DMS79 (cell line): ENCODE results near the gene WDR75.
"Not testable (repeated sequence)": the region's sequence is repeated elsewhere in the genome, so short reads cannot be mapped to it uniquely, and the experiment has no call there.

Experiments
- DNase-seq: peaks from one replicate; lab custom pipeline; 2025; lab: John Stamatoyannopoulos, UW

Gene WDR75

DNA sequence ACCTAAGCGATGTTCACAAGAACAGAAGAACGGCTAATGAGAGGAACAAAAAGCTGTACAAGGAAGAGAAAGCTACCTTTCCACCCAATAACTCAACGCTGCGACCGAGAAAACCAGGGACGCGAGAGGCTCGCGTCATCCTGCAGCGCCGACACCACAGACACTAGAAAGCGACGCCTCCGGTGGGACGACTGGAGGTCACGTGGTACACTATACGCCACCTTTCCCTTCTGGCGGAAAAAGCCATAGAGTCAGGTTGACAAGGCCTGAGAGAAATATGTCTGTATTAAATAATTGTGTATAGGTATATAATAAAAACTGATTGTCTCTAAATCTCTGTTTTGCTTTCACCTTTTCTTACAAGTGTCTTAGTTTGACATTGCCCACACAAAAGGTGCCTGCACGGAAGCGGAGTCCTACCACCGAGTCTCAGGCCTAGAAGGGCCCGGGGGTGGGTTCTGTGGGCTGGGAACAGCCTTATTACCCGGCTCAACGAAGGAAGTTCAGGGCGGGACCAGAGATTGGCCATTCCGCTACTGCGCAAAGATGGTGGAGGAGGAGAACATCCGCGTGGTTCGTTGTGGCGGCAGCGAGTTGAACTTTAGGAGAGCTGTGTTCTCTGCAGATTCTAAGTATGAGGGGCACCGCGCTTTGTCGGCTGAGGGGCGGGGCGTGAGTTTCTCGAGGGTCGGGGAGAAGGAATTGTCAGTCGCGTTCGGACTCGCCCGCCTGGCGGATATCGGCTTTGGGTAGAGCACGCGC lies at the start of gene WDR75:
TSS of gene WDR75 (plus strand) at position 528 of the 762 bp plus-strand sequence. CDS start at position 547, 19 bp downstream.
- peak; percentile 79 for DNase-seq

DNA sequence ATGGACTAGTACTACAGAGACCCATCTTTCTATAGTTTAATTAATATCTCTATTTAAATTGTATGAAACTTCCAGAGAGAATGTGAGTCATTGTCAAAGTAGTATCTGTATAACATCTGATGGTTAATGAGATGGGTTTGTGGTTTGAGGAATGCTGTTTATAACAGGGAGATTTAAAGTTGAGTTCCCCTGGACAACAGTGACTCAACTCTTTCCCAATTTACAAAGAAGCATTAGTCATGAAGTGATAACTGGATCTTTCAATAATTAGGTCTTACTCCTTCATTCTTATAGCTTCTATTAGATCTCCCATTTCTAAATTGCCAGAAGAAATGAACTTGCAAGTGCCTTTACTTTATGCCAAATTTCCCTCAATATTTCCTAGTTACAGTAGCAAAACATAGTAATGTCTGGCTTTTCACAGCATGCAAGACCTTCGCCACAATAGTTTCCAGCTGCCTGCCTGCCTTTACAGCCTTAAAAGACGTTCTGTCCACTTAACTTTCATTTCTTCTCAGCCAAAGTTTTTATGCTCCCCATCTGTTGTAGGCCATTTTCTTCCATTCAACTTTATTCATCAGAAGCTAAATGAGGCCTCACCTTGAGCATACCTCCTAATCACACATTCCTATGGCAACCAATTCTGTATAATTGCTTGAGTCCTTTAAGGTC lies 47.7 kb upstream of the WDR75 start:
- no peak for DNase-seq

DNA sequence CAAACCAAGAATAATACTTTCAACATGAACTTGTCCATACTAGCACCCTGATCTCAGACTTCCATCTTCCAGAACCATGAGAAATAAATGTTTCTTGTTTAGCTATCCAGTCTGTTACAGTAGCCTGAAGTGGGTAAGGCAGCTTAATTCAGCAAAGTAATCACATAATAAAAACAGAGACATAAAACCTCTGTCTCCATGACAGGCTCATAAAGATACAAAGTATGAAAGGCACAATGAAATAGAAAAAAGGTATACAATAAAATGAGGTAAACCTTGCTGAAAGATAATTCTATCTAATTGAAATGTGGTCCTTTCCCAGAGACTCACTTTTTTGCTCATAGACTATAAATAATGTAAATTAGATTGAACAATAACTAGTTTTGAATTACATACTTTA lies 46.7 kb upstream of the WDR75 start:
- DNase-seq = no peak

DNA sequence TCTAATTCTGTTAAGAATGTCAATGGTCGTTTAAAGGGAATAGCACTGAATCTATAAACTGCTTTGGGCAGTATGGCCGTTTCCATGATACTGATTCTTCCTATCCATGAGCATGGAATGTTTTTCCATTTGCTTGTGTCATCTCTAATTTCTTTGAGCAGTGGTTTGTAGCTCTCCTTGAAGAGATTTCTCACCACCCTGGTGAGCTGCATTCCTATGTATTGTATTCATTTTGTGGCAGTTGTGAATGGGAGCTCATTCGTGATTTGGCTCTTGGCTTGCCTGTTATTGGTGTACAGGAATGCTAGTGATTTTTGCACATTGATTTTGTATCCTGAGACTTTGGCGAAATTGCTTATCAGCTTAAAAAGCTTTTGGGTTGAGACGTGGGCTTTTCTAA lies 38.3 kb upstream of the WDR75 start:
- no peak for DNase-seq

DNA sequence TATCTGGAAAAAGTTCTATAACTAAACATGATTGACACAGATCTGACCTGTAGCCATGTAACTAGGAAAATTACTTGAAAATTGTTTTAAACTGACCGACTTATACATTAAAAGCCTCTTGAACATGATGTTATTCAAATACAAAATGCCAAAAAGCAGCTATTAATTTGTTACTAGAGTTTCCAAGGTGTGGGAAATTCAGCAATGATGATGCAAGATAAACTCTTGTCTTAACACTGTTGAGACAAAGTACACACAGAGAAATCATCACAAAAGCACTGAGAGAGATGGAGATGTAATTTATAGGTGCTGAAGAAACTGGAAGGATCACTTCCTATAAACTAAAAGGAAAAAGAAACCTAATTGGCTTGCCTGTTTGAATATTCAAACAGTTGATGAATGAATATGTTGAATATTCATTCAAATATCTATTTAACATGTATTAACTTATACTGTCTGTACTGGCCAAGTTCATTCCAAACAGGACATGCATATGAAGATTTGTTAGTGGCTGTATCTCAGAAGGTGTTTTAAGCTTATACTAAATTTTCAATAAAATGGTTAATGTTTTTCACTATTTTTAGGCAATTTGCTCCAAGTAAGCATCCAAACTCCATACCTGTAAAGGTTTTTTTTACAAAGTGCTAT lies 34.6 kb upstream of the WDR75 start:
- DNase-seq = no peak

DNA sequence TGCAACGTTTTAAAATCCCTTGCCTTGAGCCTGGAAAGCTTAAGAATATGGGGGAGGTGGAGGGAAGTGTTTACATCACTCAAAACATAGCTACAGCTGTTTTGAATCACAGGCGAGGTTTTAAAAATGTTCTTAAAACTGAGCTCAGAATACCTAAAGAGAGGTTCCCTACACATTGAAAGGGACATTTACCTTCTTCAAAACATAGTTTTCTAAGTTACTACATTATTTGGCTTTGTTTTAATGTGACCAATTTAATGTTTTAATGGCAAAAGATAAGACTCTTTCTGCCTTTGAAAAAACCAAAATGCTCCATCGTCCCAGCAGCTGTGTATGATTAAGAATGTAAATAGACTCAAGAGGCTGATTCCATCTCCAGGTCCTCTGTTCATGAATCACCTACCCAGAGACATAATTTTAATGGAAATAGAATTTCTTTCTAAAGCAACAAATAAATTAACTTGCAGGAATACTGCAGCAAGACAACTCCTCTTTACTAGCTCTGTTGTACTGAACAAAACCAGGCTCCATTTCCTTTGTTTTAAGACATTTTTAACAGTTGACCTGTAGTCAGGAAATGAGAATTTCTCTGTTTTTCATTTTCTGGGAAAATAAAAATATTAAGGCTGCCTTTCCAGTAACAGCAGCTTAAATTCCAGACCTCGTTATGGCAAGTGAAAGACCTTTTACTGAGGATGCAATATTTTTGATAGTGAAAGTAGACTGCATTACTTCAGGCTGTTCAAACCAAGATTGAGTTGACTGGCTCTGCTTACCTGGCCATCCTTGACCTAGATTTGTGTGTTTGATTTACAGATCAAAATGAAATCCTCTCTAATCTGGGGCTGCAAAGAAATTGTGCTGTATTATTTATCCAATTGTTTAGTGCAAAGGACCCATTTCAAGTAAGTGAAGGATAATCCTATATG lies 33.7 kb upstream of the WDR75 start:
- no peak for DNase-seq

DNA sequence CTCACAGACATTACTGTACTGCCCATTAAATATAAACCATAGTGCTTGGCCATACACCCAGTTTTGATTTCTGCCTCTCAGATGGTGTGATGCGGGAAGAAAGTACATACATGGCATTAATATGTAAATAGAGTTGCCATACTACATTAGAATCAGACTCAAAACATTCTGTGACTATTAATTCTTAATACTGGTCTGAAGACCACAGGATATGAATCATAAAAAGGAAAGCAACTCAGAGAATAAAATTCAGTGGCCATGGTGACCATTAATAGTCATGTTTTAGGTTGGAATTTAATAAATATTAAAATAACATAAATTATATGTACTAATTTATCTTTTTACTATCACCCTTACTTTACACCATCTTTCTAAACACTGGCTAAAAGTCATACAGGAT lies 33.0 kb upstream of the WDR75 start:
- DNase-seq = no peak

DNA sequence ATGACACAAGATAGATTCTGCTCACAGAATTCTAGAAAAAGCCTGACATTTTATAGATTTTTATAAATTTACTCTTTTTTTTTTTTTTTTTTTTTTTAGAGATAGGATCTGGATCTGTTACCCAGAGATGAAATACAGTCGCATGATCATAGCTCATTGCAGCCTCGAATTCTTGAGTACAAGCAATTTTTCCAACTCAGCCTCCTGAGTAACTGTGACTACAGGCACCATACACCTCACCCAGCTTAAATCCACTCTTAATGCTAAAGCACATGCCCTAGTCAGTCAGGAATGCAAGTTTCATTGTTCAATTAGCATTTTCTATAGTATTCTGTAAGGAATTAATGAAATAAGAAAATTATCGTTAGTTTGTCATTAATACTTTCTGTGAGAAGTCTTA lies 32.1 kb upstream of the WDR75 start:
- no peak for DNase-seq

DNA sequence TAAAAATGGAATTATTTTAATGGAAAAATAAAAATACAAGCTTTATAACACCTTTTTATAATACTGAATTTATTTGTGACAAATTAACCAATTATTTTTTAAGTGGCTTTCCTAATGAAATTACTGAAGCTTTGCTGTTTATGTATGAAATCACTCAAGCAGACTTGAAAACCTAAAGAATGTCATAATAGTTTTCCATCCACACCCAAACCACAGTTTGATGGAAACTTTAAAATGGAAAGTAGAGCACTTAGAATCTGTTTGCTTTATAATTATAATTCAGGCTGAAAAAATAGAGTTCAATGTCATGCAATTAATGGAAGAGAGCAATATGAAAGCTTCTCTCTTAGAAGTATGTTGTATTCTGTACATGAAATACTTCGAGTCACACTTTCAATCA lies 31.6 kb upstream of the WDR75 start:
- no peak for DNase-seq

DNA sequence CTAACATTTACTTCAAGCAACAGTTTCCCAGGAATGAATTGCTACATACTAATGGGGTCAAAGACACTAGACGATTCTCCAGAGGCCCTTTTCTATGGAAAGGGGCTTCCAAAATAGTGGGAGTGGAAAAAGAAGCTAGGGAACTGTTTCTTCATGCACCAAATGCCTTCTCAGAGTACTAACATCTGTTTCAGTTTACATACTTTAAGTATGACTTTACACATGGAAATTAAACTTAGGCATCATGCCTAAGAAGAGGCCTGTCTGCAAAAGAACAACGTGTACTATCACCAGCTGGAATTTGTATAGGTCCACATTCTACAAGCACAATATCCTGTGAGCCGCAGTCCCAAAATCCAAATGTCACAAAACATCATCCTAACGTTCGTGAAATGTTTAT lies 29.4 kb upstream of the WDR75 start:
- DNase-seq = no peak

DNA sequence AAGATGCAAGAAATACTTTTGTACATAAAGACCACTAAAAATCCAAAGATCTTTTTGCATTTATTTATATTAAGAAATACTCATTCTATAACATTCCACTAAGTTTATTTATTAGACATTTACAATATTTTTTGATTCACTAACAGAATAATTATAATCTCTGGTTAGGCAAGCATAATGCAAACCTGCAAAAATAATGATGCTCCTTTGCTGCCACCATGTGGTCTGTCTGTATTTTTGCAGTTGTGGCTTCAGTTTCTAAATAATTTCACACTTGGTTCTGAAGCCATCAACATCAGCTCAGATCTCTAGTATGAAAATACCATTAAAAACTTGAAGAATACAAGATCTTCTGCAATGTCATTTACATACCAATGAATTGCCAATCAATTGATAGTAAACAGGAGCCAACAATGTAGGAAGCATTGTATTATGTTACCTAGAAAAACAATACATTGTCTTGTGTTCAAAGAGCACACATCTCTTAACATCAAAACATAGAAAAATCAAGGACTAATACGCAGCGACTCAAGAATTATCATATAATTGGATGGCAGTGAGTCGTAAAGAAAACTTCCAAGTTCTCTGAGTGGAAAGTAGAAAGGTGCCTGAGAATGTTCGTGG lies 28.8 kb upstream of the WDR75 start:
- no peak for DNase-seq

DNA sequence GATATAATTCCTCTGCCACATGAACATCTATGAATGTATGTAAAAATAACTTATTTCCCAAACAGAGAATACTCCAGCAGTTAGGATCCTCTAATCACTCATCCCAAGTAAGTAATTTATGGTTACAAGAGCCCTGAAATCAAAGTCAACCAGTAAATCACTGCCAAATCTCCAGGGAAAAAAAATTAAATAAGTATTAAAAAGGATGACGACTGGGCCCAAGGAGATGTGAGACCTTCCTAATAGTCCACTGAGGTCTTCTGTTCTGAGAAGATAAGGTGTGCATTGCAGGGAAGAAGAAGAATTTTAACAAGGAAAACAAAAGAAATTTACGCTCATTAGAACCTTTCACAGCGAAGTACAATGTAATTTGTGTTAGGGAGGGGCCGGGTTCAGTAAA lies 28.0 kb upstream of the WDR75 start:
- no peak for DNase-seq

DNA sequence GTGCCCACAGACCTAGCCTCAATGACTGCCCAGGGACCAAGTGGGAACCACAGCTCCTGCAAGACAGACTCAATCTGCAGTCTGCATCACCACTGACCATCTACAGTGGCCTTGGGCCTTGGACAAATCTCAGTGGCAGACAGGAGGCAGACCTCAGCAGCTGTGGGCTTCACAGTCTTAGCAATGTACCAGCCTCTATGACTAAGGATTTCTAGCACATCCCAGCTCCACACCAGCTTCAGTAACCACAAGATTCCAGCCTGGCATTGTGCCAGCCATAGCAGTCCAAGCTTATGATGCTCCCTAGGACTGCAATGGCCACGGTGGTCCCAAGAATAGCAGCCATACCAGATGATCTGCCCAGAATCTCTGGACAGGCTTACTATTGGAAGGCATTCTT lies 19.6 kb upstream of the WDR75 start:
- no peak for DNase-seq

DNA sequence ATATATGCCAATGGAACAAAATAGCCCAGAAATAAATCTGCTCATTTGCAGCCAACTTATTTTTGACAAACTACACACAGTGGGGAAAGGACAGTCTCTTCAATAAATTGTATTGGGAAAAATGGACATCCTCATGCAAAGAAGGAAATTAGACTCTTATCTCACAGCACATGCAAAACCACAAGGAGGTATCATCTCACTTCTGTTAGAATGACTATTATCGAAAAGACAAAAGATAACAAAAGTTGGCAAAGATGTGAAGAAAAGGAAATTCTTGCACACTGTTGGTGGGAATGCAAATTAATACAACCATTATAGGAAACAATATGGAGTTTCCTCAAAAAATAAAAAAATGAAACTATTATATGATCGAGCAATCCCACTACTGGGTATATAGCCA lies 16.3 kb upstream of the WDR75 start:
- DNase-seq = no peak

DNA sequence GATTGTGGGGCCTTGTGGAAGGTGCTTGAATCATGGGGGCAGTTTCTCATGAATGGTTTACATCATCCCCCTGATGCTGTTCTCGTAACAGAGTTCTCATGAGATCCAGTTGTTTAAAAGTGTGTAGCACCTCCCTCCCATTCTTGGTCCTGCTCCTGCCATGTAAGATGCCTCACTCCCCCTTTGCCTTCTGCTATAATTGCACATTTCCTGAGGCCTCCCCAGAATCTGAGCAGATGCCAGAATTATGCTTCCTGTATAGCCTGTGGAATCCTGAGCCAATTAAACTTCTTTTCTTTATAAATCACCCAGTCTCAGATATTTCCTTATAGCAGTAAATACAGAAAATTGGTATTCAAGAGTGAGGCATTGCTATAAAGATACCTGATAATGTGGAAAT lies 15.6 kb upstream of the WDR75 start:
- no peak for DNase-seq

DNA sequence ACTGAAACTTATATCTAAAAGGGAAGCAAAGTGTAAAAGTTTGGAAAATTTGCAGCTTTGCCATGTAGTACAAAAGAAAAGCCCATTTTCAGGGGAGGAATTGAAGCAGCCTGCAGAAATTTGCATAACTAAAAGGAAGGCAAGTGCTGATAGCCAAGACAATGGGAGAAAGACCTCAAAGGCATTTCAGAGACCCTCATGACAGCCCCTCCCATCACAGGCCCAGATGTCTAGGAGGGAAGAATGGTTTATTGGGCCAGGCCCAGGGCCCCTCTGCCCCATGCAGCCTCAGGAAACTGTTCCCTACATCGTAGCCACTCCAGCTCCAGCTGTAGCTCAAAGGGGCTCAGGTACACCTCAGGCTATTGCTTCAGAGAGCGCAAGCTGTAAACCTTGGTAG lies 14.4 kb upstream of the WDR75 start:
- DNase-seq = no peak

DNA sequence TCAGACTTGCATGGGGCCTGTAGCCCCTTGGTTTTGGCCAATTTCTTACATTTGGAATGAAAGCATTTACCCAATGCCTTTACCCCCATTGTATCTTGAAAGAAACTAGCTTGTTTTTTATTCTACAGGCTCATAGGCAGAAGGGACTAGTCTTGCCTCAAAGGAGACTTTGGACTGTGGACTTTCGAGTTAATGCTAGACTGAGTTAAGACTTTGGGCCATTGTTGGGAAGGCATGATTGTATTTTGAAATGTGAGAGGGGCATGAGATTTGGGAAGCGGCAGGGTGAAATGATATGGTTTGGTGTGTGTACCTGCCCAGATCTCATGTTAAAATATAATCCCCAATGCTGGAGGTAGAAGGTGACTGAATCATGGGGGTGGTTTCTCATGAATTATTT lies 13.4 kb upstream of the WDR75 start:
- DNase-seq = no peak

DNA sequence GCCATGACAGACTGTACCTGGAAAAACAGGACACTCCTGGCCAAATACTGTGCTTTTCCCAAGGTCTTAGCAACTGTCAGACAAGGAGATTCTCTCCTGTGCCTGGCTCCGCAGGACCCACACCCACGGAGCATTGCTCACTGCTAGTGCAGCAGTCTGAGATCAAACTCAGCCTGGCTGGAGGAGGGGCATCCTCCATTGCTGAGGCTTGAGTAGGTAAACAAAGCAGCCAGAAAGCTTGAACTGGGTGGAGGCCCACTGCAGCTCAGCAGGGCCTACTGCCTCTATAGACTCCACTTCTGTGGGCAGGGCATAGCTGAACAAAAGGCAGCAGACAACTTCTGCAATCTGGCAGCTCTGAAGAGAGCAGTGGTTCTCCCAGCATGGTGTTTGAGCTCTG lies 10.8 kb upstream of the WDR75 start:
- not testable (repeated sequence) for DNase-seq

DNA sequence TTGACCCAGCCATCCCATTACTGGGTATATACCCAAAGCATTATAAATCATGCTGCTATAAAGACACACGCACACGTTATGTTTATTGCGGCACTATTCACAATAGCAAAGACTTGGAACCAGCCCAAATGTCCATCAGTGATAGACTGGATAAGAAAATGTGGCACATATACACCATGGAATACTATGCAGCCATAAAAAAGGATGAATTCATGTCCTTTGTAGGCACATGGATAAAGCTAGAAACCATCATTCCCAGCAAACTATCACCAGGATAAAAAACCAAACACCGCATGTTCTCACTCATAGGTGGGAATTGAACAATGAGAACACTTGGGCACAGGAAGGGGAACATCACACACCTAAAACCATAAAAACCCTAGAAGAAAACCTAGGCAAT lies 5.5 kb upstream of the WDR75 start:
- DNase-seq = not testable (repeated sequence)

DNA sequence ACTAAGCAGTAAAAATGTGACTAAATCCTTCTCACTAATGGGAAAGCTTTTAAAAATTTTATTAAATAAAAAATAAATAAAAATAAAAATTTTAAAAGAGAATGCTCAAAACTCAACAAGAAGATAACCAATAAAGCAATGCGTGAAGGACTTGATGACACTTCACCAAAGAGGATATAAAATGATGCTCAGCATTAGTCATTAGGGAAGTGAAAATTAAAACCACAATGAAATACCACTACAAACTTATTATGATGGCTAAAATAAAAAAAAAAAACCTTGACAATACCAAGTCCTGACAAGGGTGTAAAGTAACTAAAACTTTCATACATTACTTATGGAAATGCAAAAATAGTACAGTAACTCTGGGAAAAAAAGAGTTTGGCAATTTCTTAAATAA lies 3.3 kb upstream of the WDR75 start:
- DNase-seq = no peak

DNA sequence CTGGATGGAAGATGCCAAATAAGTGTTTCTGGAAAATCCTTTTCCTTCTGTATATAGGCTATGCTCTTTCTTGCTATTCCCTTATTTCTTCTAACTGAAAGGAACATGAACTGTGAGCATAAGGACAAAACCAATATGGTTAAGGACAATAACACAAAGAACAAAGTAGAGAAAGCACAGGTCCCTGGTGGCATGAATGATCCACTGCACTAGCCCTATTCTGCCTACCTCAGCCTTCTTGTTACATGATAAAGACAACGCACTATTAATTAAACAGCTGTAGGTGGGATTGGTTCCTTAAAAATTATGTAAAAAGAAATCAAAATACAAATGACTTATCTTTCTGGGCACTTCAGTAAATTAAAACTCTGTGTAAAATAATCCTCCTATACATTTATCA lies 1.9 kb upstream of the WDR75 start:
- no peak for DNase-seq

DNA sequence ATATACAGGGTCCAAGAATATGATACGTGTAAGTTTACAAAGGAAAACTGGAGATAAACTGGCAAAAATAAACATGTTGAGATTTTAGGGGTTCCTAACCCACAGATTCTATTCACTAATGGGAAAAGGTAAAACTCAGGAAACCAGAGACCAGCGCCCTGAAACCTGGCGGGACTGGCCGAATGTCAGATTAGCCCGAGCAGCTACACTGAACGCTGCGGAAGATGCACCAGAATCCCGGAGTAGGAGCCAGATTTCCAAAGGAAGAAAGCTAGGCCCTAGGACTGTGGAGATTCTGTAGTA lies 679 bp upstream of the WDR75 start:
- DNase-seq = no peak
